A549 (cell line): ENCODE results near the gene DCAF7. TPM values are rescaled to one million over a fixed set of nuclear protein-coding genes. Genes with fewer than 3 reads are reported as not detected.

ENCODE experiments used
- ATAC-seq, 2 experiments: fragments of 200-7000 bp in 1 of 2; fragments of >200 bp in 1 of 2; cut with Nextera tagmentation in 1 of 2; cut with Tn5 transposase in 1 of 2; 3 replicates each; pipeline versions ENCODE4 v1.8.0 to v1.9.1; 2018 to 2020; ENCODE audit warnings: mild to moderate bottlenecking in 1 of 2, moderate library complexity in 1 of 2
- CTCF ChIA-PET: fragments of 300-600 bp; sonication (Branson Sonifier 250); formaldehyde crosslinking; extraction: SDS; loops from one replicate; lab custom pipeline; 2021; ENCODE audit warnings: antibody characterized with exemption, inconsistent platforms; lab: Yijun Ruan, JAX
- POLR2A ChIA-PET: fragments of 350-600 bp; formaldehyde crosslinking; extraction: SDS; loops from one replicate; lab custom pipeline; 2021; ENCODE audit warnings: antibody characterized with exemption, inconsistent platforms; lab: Yijun Ruan, JAX
- DNase-seq, 2 experiments: peaks; one replicate each; pipeline versions ENCODE4 v3.0.0 to v3.0.0-alpha.2; 2011 to 2016; ENCODE audit warnings: low read depth in 1 of 2, low spot score in 1 of 2
- FAIRE-seq: peaks from 2 replicates; lab custom pipeline; 2011; peaks lifted over from hg19 to GRCh38; lab: Jason Lieb, UNC
- H3K27ac ChIP-seq, 2 experiments: fragments of >200 bp; sonication (Bioruptor Twin); formaldehyde crosslinking; 3 replicates each; pipeline ENCODE4 v1.5.1; 2016 to 2017
- H3K4me1 ChIP-seq: fragments of >200 bp; sonication (Bioruptor Twin); formaldehyde crosslinking; 3 replicates; pipeline ENCODE4 v1.6.1; 2016
- H3K4me2 ChIP-seq: fragments of >200 bp; sonication (Bioruptor Twin); formaldehyde crosslinking; 3 replicates; pipeline ENCODE4 v1.6.1; 2016
- H3K4me3 ChIP-seq: fragments of >200 bp; sonication (Bioruptor Twin); formaldehyde crosslinking; 3 replicates; pipeline ENCODE4 v1.5.1; 2016
- H3K9me3 ChIP-seq: fragments of >200 bp; sonication (Bioruptor Twin); formaldehyde crosslinking; 3 replicates; pipeline ENCODE4 v1.6.1; 2016
- BCL3 ChIP-seq: fragments of >200 bp; sonication (Bioruptor Twin); formaldehyde crosslinking; IDR thresholded peaks from 3 replicates; pipeline ENCODE4 v1.6.1; 2016
- CBX8 ChIP-seq: fragments of 200-600 bp; sonication (generic); IDR thresholded peaks from 2 replicates; pipeline ENCODE4 v1.6.1; 2016
- CHD4 ChIP-seq: fragments of 200-600 bp; sonication (generic); IDR thresholded peaks from 2 replicates; pipeline ENCODE4 v1.6.1; 2016; ENCODE audit warnings: antibody characterized with exemption, mild to moderate bottlenecking, borderline replicate concordance
- EHF ChIP-seq: fragments of 250-450 bp; sonication (Bioruptor Pico); IDR thresholded peaks from 2 replicates; pipeline ENCODE4 v1.5.0; 2020; ENCODE audit warnings: mild to moderate bottlenecking
- GATA3 ChIP-seq: IDR thresholded peaks from 2 replicates; pipeline ENCODE4 v1.6.1; 2012; ENCODE audit warnings: borderline replicate concordance
- HDAC2 ChIP-seq: fragments of 200-600 bp; sonication (generic); IDR thresholded peaks from 2 replicates; pipeline ENCODE4 v1.6.1; 2016
- HES2 ChIP-seq: fragments of >200 bp; sonication (Bioruptor Twin); formaldehyde crosslinking; IDR thresholded peaks from 2 replicates; pipeline ENCODE4 v1.6.1; 2016
- HEYL ChIP-seq: fragments of 250-450 bp; sonication (Bioruptor Pico); IDR thresholded peaks from 2 replicates; pipeline ENCODE4 v1.8.0; 2021; ENCODE audit warnings: mild to moderate bottlenecking, moderate library complexity
- HOXB13 ChIP-seq: fragments of 250-450 bp; sonication (Bioruptor Pico); IDR thresholded peaks from 2 replicates; pipeline ENCODE4 v1.5.0; 2020; ENCODE audit warnings: low read depth, mild to moderate bottlenecking, moderate library complexity
- MAFK ChIP-seq: fragments of 450-650 bp; IDR thresholded peaks from 2 replicates; pipeline ENCODE4 v1.6.1; 2014; ENCODE audit not compliant: partially characterized antibody
- MAZ ChIP-seq: fragments of 150-350 bp; IDR thresholded peaks from 2 replicates; pipeline ENCODE4 v1.6.1; 2014; ENCODE audit warnings: antibody characterized with exemption, low read depth, low read length, borderline replicate concordance
- NFE2L2 ChIP-seq: fragments of 150-350 bp; conservative IDR thresholded peaks from 2 replicates; pipeline ENCODE4 v1.6.1; 2014; ENCODE audit warnings: low read length
- NPAS2 ChIP-seq: fragments of 250-450 bp; sonication (Bioruptor Pico); IDR thresholded peaks from 2 replicates; pipeline ENCODE4 v1.8.0; 2022; ENCODE audit warnings: mild to moderate bottlenecking, moderate library complexity, borderline replicate concordance
- PBX3 ChIP-seq: IDR thresholded peaks from 2 replicates; pipeline ENCODE4 v1.6.1; 2012
- POLR2A ChIP-seq: IDR thresholded peaks from 2 replicates; pipeline ENCODE4 v1.6.1; 2012; ENCODE audit warnings: mild to moderate bottlenecking, low read length
- RCOR1 ChIP-seq: fragments of 150-350 bp; IDR thresholded peaks from 2 replicates; pipeline ENCODE4 v1.6.1; 2014; ENCODE audit warnings: antibody characterized with exemption, low read length, low read depth
- REST ChIP-seq: fragments of 200-600 bp; sonication (generic); IDR thresholded peaks from 2 replicates; pipeline ENCODE4 v1.6.1; 2016; ENCODE audit warnings: antibody characterized with exemption, mild to moderate bottlenecking, moderate library complexity
- RNF2 ChIP-seq: fragments of 200-600 bp; sonication (generic); IDR thresholded peaks from 2 replicates; pipeline ENCODE4 v1.6.1; 2016; ENCODE audit warnings: low read depth, mild to moderate bottlenecking, antibody characterized with exemption, moderate library complexity, borderline replicate concordance
- SMC3 ChIP-seq: fragments of >200 bp; sonication (Bioruptor Twin); formaldehyde crosslinking; IDR thresholded peaks from 3 replicates; pipeline ENCODE4 v1.6.1; 2018; ENCODE audit warnings: inconsistent platforms
- SREBF2 ChIP-seq: fragments of 450-650 bp; IDR thresholded peaks from 2 replicates; pipeline ENCODE4 v1.6.1; 2014; ENCODE audit warnings: mild to moderate bottlenecking, moderate library complexity
- TFCP2L1 ChIP-seq: fragments of 250-450 bp; sonication (Bioruptor Pico); IDR thresholded peaks from 2 replicates; pipeline ENCODE4 v1.5.0; 2021; ENCODE audit warnings: mild to moderate bottlenecking
- TP53 ChIP-seq: fragments of 250-450 bp; sonication (Bioruptor Pico); IDR thresholded peaks from 2 replicates; pipeline ENCODE4 v1.5.0; 2021; ENCODE audit warnings: mild to moderate bottlenecking, moderate library complexity
- USF2 ChIP-seq: fragments of 450-650 bp; IDR thresholded peaks from 2 replicates; pipeline ENCODE4 v1.6.1; 2014; ENCODE audit warnings: antibody characterized with exemption
- ZFP36 ChIP-seq: fragments of 450-650 bp; IDR thresholded peaks from 2 replicates; pipeline ENCODE4 v1.6.1; 2014; ENCODE audit warnings: borderline replicate concordance; ENCODE audit not compliant: partially characterized antibody
- ZNF302 ChIP-seq: fragments of 250-450 bp; sonication (Bioruptor Pico); IDR thresholded peaks from 2 replicates; pipeline ENCODE4 v1.9.0; 2021; ENCODE audit warnings: inconsistent platforms, mild to moderate bottlenecking, moderate library complexity
- WGBS: methylation state at CpG from one replicate; pipeline ENCODE4 v1.1.6; 2017; ENCODE audit errors: missing lambda C conversion rate; 5-methylcytosine and 5-hydroxymethylcytosine counted together
- polyA plus RNA-seq, 4 experiments: library from polyadenylated mRNA; depleted of rRNA in 3 of 4; stranded (reverse); fragments of >200 nt; fragmentation: RNase III in 1 of 4; extraction: RNeasy Plus Mini Kit Qiagen cat#74134 plus additional on column Dnase treatment in 1 of 4; gene quantifications; 2 replicates in 3 of 4; 3 replicates in 1 of 4; pipeline ENCODE4 v1.2.3, GENCODE V29; 2011 to 2017

The DCAF7 gene
- polyA plus RNA-seq, 2 of the 4 experiments (the other 2 are of a cell fraction): 37.9 to 51.4 TPM

- Histone ChIP-seq H3K4me2 (no peak overlapping the region), H3K9me3 (no peaks in the 10 kb centered on the region), H3K4me3 (no peak overlapping the region), H3K27ac (no peak overlapping the region), H3K4me1 (no peaks in the 10 kb centered on the region)
- POLR2A ChIA-PET: no interaction called here
- no peak for FAIRE-seq
- peak; percentile 17 to 34; a peak in 4 of 6 replicates for ATAC-seq
- no peak for DNase-seq
- TF ChIP-seq EHF (no peak), MAZ (no peak), NPAS2 (CRISPR knock-in tag) (no peak), REST (no peak), CBX8 (no peak), ZNF302 (CRISPR knock-in tag) (no peak), SREBF2 (no peak), BCL3 (no peak)
- CTCF ChIA-PET: interaction anchor here (1.0 to 3.0 kb wide), 4 partner anchors 10 to 99 kb away, joined by 4 to 14 read pairs (median 7); partner anchors contain the start of gene KCNH6
- 57% methylated on average over 7 of the region's 7 CpGs for WGBS
These were observed 37.2 kb upstream of the DCAF7 start for GRCh38 chr17:63512896-63513644.

- no peak for FAIRE-seq
- Histone ChIP-seq H3K27ac (no peak overlapping the region), H3K4me1 (no peaks in the 10 kb centered on the region), H3K9me3 (no peaks in the 10 kb centered on the region), H3K4me3 (no peak overlapping the region), H3K4me2 (no peak overlapping the region)
- peak in 1 of 2 experiments; percentile 16; a peak in 1 of 6 replicates for ATAC-seq
- TF ChIP-seq RCOR1 (no peak), HES2 (no peak), PBX3 (no peak), CBX8 (no peak), HDAC2 (no peak), BCL3 (no peak), SMC3 (no peak)
- CTCF ChIA-PET: interaction anchor here (1.0 to 3.0 kb wide), 7 partner anchors 9 to 98 kb away, joined by 3 to 14 read pairs (median 6); partner anchors contain the start of gene KCNH6
- WGBS: 76% methylated on average over 3 of the region's 3 CpGs
- POLR2A ChIA-PET: no interaction called here
- DNase-seq: no peak
These were observed 35.8 kb upstream of the DCAF7 start for GRCh38 chr17:63514477-63514876.

- Histone ChIP-seq H3K27ac (no peak overlapping the region), H3K4me3 (no peak overlapping the region), H3K4me2 (no peak overlapping the region), H3K4me1 (no peaks in the 10 kb centered on the region), H3K9me3 (no peaks in the 10 kb centered on the region)
- 36% methylated on average over 2 of the region's 2 CpGs for WGBS
- DNase-seq: no peak
- ATAC-seq: no peak
- CTCF ChIA-PET: interaction anchor here (0.8 to 3.0 kb wide), 10 partner anchors 9 to 98 kb away, joined by 3 to 14 read pairs (median 4); partner anchors contain the start of gene KCNH6
- POLR2A ChIA-PET: no interaction called here
- FAIRE-seq: no peak
- TF ChIP-seq GATA3 (no peak), SMC3 (no peak), RNF2 (no peak), NPAS2 (CRISPR knock-in tag) (no peak), ZFP36 (no peak), HEYL (CRISPR knock-in tag) (no peak), MAFK (no peak), SREBF2 (no peak), HOXB13 (CRISPR knock-in tag) (no peak), TFCP2L1 (CRISPR knock-in tag) (no peak), CHD4 (no peak), USF2 (no peak), HES2 (no peak), POLR2A (no peak), NFE2L2 (no peak), TP53 (CRISPR knock-in tag) (no peak)
These were observed 35.3 kb upstream of the DCAF7 start for GRCh38 chr17:63514974-63515373.
